HL-60 (cell line): ENCODE data around the gene OR5AN1.

Experiments
- DNase-seq, 2 experiments: peaks; one replicate each; pipeline ENCODE4 v3.0.0-alpha.2; 2010 to 2020; ENCODE audit warnings: low read depth in 1 of 2, low spot score in 1 of 2
- H3K27ac ChIP-seq: fragments of 250-450 bp; sonication (Bioruptor Pico); replicated peaks from 2 replicates; pipeline ENCODE4 v1.5.1; 2020; ENCODE audit warnings: mild to moderate bottlenecking, moderate library complexity
- H3K27me3 ChIP-seq: fragments of 250-450 bp; sonication (Bioruptor Pico); 2 replicates; pipeline ENCODE4 v1.5.1; 2021; ENCODE audit warnings: mild to moderate bottlenecking, moderate library complexity; ENCODE audit not compliant: insufficient read depth, poor library complexity, severe bottlenecking
- H3K4me3 ChIP-seq: replicated peaks from 2 replicates; pipeline ENCODE4 v1.5.1; 2011; ENCODE audit warnings: mild to moderate bottlenecking, control low read depth, low read length; ENCODE audit not compliant: insufficient read depth
- GABPA ChIP-seq: IDR thresholded peaks from 2 replicates; pipeline ENCODE4 v1.6.1; 2012; ENCODE audit warnings: low read depth
- POLR2AphosphoS5 ChIP-seq: IDR thresholded peaks from 2 replicates; pipeline ENCODE4 v1.6.1; 2012; ENCODE audit warnings: low read depth
- REST ChIP-seq: IDR thresholded peaks from 2 replicates; pipeline ENCODE4 v1.6.1; 2012; ENCODE audit warnings: low read depth; ENCODE audit not compliant: insufficient replicate concordance
- SPI1 ChIP-seq: IDR thresholded peaks from 2 replicates; pipeline ENCODE4 v1.6.1; 2012; ENCODE audit warnings: low read depth, mild to moderate bottlenecking, borderline replicate concordance
- TF ChIP-seq, protein P1 (sequence below): IDR thresholded peaks from one replicate; pipeline ENCODE4 v1.5.1; 2011; ENCODE audit warnings: low read length, control low read depth, inconsistent platforms; ENCODE audit not compliant: insufficient read depth

Gene OR5AN1

DNA sequence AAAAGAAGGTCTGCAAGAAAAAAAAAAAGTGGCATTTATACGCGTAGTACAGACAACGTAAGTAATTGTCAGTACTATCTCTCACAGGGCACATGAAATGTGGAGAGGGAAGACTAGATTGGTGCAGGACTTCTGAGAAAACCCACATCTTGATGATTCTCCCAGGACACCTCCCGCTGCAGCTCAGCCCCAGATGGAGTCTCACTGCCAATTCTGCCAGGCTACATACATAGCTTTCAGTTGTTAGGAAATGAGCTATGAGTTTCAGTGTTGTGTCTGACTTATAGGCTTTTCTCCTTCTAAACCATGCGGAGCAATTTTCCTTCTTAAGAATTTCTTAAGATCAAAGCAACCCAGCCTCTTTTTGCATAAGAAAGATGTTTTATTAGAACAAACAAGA, 57.9 kb downstream of the OR5AN1 start:
- Histone ChIP-seq H3K27me3 (no peaks in the 10 kb centered on the region), H3K27ac (no peak overlapping the region)
- no peak for TF ChIP-seq POLR2AphosphoS5
- no peak for TF ChIP-seq REST
- TF ChIP-seq SPI1 = no peak
- TF ChIP-seq, protein P1, sequence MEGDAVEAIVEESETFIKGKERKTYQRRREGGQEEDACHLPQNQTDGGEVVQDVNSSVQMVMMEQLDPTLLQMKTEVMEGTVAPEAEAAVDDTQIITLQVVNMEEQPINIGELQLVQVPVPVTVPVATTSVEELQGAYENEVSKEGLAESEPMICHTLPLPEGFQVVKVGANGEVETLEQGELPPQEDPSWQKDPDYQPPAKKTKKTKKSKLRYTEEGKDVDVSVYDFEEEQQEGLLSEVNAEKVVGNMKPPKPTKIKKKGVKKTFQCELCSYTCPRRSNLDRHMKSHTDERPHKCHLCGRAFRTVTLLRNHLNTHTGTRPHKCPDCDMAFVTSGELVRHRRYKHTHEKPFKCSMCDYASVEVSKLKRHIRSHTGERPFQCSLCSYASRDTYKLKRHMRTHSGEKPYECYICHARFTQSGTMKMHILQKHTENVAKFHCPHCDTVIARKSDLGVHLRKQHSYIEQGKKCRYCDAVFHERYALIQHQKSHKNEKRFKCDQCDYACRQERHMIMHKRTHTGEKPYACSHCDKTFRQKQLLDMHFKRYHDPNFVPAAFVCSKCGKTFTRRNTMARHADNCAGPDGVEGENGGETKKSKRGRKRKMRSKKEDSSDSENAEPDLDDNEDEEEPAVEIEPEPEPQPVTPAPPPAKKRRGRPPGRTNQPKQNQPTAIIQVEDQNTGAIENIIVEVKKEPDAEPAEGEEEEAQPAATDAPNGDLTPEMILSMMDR = no peak
- TF ChIP-seq GABPA = no peak

DNA sequence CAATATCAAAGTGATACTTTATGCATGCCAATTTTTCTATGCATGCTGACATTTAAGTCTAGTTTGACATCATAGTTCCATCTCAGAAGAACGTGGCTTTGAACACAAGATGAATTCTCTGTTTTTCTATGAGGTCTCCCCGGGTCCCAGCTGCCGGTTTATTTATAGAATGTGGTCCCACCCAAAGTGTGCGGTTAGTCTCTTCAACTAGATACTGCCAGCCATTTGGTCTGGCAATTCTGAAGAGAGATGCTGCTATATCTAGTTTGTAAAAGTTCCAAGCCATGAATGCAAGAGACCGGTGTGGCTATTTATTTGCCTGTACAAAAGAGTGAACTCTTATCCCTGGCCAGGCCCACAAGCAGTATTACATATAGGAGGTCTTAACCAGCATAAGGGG, 58.3 kb downstream of the OR5AN1 start:
- TF ChIP-seq POLR2AphosphoS5 (no peak), GABPA (no peak), SPI1 (no peak), REST (no peak)
- TF ChIP-seq, protein P1 = no peak
- no peak for DNase-seq
- no peak overlapping the region for H3K4me3 ChIP-seq
- H3K27ac ChIP-seq = no peak overlapping the region
- no peaks in the 10 kb centered on the region for H3K27me3 ChIP-seq

More for the DNA sequence above, 57.9 kb downstream of the OR5AN1 start:
- no peak for DNase-seq
- no peak overlapping the region for H3K4me3 ChIP-seq

GRCh38 chr11:59418156-59418555, 59.5 kb downstream of the OR5AN1 start:
- TF ChIP-seq, protein P1 = no peak
- TF ChIP-seq POLR2AphosphoS5 (no peak), GABPA (no peak), SPI1 (no peak), REST (no peak)
- H3K27ac ChIP-seq = no peak overlapping the region
- DNase-seq = no peak
- H3K4me3 ChIP-seq = no peak overlapping the region
- H3K27me3 ChIP-seq = no peaks in the 10 kb centered on the region
